ENCODE measurements around the gene SH2D4B. TPM values are rescaled to one million over a fixed set of nuclear protein-coding genes. Genes with fewer than 3 reads are reported as not detected.
A peak's percentile ranks its signal among the peaks of the same experiment; 100 is the strongest.

Gene SH2D4B
- total RNA-seq, 3 donors from 2014 or later (not counting 1 experiment from before 2014, with no cell fraction given): 0.19 to 0.30 (median 0.27) TPM

- H3K4me1 Mint-ChIP-seq: peaks cover 50 to 51% of the 10 kb centered on the region in 2 donors
- no peak overlapping the region for H3K27ac ChIP-seq (ENCODE audit: low read length)
- peaks cover 45% of the 10 kb centered on the region for H3K4me1 ChIP-seq (ENCODE audit: control insufficient read depth, insufficient read depth, low read length)
- WGBS (ENCODE audit: insufficient coverage): 95% methylated on average over 12 of the region's 12 CpGs
- no peaks in the 10 kb centered on the region for H3K27me3 ChIP-seq (ENCODE audit: control insufficient read depth, insufficient read depth, low read length)
- H3K4me3 Mint-ChIP-seq: no peak overlapping the region
- H3K36me3 ChIP-seq (ENCODE audit: control insufficient read depth, insufficient read depth, low read length): peaks cover 17% of the 10 kb centered on the region
- no peaks in the 10 kb centered on the region for H3K36me3 Mint-ChIP-seq
- H3K9me3 Mint-ChIP-seq: no peaks in the 10 kb centered on the region
- no peak for DNase-seq
- peak overlapping the region; percentile 68 to 79 for H3K27ac Mint-ChIP-seq
- TF ChIP-seq, protein P1, sequence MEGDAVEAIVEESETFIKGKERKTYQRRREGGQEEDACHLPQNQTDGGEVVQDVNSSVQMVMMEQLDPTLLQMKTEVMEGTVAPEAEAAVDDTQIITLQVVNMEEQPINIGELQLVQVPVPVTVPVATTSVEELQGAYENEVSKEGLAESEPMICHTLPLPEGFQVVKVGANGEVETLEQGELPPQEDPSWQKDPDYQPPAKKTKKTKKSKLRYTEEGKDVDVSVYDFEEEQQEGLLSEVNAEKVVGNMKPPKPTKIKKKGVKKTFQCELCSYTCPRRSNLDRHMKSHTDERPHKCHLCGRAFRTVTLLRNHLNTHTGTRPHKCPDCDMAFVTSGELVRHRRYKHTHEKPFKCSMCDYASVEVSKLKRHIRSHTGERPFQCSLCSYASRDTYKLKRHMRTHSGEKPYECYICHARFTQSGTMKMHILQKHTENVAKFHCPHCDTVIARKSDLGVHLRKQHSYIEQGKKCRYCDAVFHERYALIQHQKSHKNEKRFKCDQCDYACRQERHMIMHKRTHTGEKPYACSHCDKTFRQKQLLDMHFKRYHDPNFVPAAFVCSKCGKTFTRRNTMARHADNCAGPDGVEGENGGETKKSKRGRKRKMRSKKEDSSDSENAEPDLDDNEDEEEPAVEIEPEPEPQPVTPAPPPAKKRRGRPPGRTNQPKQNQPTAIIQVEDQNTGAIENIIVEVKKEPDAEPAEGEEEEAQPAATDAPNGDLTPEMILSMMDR (IDR thresholded peaks at IDR 0.05): no peak
- H3K27me3 Mint-ChIP-seq (ENCODE audit: low read depth in 2 of 2): no peaks in the 10 kb centered on the region
- no peak for ATAC-seq
- H3K4me3 ChIP-seq (ENCODE audit: low read length): no peak overlapping the region
- H3K9me3 ChIP-seq (ENCODE audit: control insufficient read depth, insufficient read depth, low read length): no peaks in the 10 kb centered on the region
- intact Hi-C loops (cut with micrococcal nuclease): no loop called here
Measured at GRCh38 chr10:80524190-80524909, 13.4 kb upstream of the SH2D4B start.

GRCh38 chr10:80526218-80526617 lies 11.5 kb upstream of the SH2D4B start:
- Mint-ChIP-seq H3K9me3 (no peaks in the 10 kb centered on the region), H3K36me3 (no peaks in the 10 kb centered on the region), H3K27me3 (ENCODE audit: low read depth in 2 of 2) (no peaks in the 10 kb centered on the region), H3K4me1 (peaks cover 54 to 55% of the 10 kb centered on the region in 2 donors), H3K27ac (peak overlapping the region; percentile 17 to 18), H3K4me3 (no peak overlapping the region)
- Histone ChIP-seq H3K4me3 (ENCODE audit: low read length) (no peak overlapping the region), H3K27me3 (ENCODE audit: control insufficient read depth, insufficient read depth, low read length) (no peaks in the 10 kb centered on the region), H3K9me3 (ENCODE audit: control insufficient read depth, insufficient read depth, low read length) (no peaks in the 10 kb centered on the region), H3K36me3 (ENCODE audit: control insufficient read depth, insufficient read depth, low read length) (peaks cover 3% of the 10 kb centered on the region), H3K27ac (ENCODE audit: low read length) (no peak overlapping the region), H3K4me1 (ENCODE audit: control insufficient read depth, insufficient read depth, low read length) (peaks cover 54% of the 10 kb centered on the region)
- TF ChIP-seq, protein P1 (IDR thresholded peaks at IDR 0.05): no peak
- ATAC-seq (no peak), DNase-seq (no peak)
- WGBS (ENCODE audit: insufficient coverage): 94% methylated on average over 2 of the region's 2 CpGs
- intact Hi-C loops (cut with micrococcal nuclease): no loop called here

- Mint-ChIP-seq H3K4me3 (no peak overlapping the region), H3K27ac (peak overlapping the region; percentile 17 to 18), H3K27me3 (ENCODE audit: low read depth in 2 of 2) (no peaks in the 10 kb centered on the region), H3K4me1 (peaks cover 56 to 59% of the 10 kb centered on the region in 2 donors), H3K36me3 (no peaks in the 10 kb centered on the region), H3K9me3 (no peaks in the 10 kb centered on the region)
- H3K36me3 ChIP-seq (ENCODE audit: control insufficient read depth, insufficient read depth, low read length): no peaks in the 10 kb centered on the region
- no peak for DNase-seq
- H3K4me3 ChIP-seq (ENCODE audit: low read length): no peak overlapping the region
- no peaks in the 10 kb centered on the region for H3K9me3 ChIP-seq (ENCODE audit: control insufficient read depth, insufficient read depth, low read length)
- no peak for ATAC-seq
- TF ChIP-seq, protein P1 (IDR thresholded peaks at IDR 0.05): no peak
- H3K27me3 ChIP-seq (ENCODE audit: control insufficient read depth, insufficient read depth, low read length): no peaks in the 10 kb centered on the region
- peaks cover 54% of the 10 kb centered on the region for H3K4me1 ChIP-seq (ENCODE audit: control insufficient read depth, insufficient read depth, low read length)
- WGBS (ENCODE audit: insufficient coverage): 58% methylated on average over 6 of the region's 6 CpGs
- H3K27ac ChIP-seq (ENCODE audit: low read length): no peak overlapping the region
- intact Hi-C loops (cut with micrococcal nuclease): no loop called here
Measured at GRCh38 chr10:80526742-80527141, 11.0 kb upstream of the SH2D4B start.
